ENCODE results near the gene PPM1N.

PPM1N gene, protein sequence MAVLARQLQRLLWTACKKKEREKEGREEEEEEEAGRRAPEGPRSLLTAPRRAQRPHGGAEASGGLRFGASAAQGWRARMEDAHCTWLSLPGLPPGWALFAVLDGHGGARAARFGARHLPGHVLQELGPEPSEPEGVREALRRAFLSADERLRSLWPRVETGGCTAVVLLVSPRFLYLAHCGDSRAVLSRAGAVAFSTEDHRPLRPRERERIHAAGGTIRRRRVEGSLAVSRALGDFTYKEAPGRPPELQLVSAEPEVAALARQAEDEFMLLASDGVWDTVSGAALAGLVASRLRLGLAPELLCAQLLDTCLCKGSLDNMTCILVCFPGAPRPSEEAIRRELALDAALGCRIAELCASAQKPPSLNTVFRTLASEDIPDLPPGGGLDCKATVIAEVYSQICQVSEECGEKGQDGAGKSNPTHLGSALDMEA

DNA sequence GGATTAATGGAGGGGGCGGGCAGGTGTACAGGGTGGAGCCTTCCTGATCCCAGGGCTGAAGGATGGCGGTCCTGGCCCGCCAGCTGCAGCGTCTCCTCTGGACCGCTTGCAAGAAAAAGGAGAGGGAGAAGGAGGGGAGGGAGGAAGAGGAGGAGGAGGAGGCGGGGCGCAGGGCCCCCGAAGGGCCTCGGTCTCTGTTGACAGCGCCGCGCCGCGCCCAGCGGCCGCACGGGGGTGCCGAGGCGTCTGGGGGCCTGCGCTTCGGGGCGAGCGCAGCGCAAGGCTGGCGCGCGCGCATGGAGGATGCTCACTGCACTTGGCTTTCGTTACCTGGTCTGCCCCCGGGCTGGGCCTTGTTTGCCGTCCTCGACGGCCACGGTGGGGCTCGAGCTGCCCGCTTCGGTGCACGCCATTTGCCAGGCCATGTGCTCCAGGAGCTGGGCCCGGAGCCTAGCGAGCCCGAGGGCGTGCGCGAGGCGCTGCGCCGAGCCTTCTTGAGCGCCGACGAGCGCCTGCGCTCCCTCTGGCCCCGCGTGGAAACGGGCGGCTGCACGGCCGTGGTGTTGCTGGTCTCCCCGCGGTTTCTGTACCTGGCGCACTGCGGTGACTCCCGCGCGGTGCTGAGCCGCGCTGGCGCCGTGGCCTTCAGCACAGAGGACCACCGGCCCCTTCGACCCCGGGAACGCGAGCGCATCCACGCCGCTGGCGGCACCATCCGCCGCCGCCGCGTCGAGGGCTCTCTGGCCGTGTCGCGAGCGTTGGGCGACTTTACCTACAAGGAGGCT, at the start of gene PPM1N:
PPM1N (plus strand) TSS at position 33 of the 785 bp plus-strand sequence; CDS start at position 63, 30 bp downstream.
- peak; percentile 19 for DNase-seq (ENCODE audit: low read depth)
- TF ChIP-seq, protein P1, sequence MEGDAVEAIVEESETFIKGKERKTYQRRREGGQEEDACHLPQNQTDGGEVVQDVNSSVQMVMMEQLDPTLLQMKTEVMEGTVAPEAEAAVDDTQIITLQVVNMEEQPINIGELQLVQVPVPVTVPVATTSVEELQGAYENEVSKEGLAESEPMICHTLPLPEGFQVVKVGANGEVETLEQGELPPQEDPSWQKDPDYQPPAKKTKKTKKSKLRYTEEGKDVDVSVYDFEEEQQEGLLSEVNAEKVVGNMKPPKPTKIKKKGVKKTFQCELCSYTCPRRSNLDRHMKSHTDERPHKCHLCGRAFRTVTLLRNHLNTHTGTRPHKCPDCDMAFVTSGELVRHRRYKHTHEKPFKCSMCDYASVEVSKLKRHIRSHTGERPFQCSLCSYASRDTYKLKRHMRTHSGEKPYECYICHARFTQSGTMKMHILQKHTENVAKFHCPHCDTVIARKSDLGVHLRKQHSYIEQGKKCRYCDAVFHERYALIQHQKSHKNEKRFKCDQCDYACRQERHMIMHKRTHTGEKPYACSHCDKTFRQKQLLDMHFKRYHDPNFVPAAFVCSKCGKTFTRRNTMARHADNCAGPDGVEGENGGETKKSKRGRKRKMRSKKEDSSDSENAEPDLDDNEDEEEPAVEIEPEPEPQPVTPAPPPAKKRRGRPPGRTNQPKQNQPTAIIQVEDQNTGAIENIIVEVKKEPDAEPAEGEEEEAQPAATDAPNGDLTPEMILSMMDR (conservative IDR thresholded peaks at IDR 0.05; ENCODE audit: low read length): no peak
- H3K4me3 ChIP-seq (ENCODE audit: low read length): peak within 1 kb of the TSS; percentile 54

DNA sequence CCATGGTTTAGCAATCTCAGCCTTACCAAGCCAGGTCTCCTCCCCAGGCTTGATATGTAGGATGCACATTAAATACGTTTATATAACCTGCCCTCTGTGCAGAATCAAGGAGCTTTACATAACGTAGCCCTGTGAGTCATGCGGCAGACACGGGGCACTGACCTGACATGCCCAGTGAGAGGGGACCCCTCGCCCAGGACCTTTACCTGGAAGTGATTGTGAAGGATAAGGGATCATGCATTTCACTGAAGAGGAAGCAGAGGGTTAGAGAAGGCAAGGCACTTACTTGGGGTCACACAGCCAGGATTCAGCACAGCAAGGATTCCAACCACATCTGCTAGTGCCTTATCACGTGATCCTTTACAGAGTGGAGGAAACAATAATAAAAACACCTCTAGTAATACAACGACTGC, 49.4 kb upstream of the PPM1N start:
- no peak overlapping the region for H3K4me3 ChIP-seq (ENCODE audit: low read length)
- TF ChIP-seq, protein P1 (conservative IDR thresholded peaks at IDR 0.05; ENCODE audit: low read length): no peak
- DNase-seq (ENCODE audit: low read depth): peak; percentile 28

DNA sequence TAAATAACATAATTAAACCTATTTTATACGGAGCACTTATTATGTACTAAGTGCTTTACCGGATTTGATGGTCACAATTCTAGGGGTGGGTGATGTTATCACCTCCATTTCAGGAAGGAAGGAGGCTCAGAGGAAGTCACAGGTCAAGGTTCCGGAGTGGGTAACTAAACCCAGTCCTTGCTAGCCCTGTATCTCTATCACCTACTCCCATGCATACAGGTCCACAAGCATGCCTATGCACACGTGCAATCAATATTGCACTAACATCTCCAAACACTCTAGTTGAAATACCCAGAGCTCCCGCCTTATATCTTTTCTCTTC, 48.3 kb upstream of the PPM1N start:
- DNase-seq (ENCODE audit: low read depth): no peak
- TF ChIP-seq, protein P1 (conservative IDR thresholded peaks at IDR 0.05; ENCODE audit: low read length): no peak
- peak overlapping the region; percentile 64 for H3K4me3 ChIP-seq (ENCODE audit: low read length)

DNA sequence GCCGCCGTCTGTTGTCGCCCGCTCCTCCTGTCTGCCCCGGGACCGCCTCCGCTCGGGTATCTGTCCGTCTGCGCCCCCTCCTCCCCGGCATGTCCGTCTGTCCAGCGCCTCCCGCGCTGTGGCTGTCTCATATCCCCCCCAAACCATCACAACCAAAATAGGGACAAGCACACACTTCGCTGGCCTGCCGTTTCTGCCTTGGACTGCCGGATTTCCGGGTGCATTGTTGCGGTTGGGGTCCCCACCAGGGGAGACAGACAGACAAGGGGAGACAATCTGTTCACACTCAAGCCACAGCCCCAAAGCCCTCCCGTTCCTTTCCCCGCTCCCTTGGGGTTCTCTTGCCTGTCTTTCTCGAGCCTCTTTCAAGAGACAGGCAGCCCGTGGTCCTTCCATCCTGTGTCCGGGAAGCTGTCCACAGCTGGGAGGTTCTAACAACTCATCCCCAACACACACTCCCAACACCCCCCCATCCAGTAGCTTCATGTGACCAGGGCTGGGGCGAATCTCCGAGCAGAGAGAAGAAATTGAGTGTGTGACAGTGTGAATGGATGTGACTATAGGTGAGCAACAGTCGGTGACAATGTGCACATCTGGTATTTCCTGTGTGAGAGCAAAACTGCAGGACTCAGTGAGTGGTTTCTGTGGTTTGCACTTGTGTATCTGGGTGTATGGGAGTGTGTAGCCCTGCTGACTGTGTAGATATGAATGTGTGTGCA, 47.0 kb upstream of the PPM1N start:
- H3K4me3 ChIP-seq (ENCODE audit: low read length): peak overlapping the region; percentile 84
- peak; percentile 88 for DNase-seq (ENCODE audit: low read depth)
- TF ChIP-seq, protein P1 (conservative IDR thresholded peaks at IDR 0.05; ENCODE audit: low read length): no peak

DNA sequence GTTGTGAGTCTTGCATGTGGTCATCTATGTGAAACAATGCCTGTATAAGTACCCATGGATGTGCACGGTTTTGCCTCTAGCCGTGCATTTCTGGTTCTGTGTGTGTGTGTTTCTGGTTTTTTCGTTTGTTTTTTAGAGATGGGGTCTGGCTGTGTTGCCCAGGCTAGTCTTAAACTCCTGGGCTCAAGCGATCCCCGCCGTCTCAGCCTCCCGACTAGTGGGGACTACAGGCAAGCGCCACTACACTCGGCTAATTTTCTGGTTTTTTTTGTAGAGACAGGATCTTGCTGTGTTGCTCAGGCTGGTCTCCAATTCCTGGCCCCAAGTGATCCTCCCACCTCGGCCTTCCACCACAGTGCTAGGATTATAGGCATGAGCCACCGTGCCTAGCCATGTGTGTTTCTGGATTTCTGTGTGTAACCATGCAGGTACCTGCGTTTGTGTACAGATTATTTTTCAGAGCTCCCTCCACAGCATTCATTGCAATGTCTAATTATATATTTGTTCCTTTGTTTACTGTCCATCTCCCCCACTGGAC, 46.3 kb upstream of the PPM1N start:
- TF ChIP-seq, protein P1 (conservative IDR thresholded peaks at IDR 0.05; ENCODE audit: low read length): no peak
- DNase-seq (ENCODE audit: low read depth): no peak
- H3K4me3 ChIP-seq (ENCODE audit: low read length): peak overlapping the region; percentile 84

DNA sequence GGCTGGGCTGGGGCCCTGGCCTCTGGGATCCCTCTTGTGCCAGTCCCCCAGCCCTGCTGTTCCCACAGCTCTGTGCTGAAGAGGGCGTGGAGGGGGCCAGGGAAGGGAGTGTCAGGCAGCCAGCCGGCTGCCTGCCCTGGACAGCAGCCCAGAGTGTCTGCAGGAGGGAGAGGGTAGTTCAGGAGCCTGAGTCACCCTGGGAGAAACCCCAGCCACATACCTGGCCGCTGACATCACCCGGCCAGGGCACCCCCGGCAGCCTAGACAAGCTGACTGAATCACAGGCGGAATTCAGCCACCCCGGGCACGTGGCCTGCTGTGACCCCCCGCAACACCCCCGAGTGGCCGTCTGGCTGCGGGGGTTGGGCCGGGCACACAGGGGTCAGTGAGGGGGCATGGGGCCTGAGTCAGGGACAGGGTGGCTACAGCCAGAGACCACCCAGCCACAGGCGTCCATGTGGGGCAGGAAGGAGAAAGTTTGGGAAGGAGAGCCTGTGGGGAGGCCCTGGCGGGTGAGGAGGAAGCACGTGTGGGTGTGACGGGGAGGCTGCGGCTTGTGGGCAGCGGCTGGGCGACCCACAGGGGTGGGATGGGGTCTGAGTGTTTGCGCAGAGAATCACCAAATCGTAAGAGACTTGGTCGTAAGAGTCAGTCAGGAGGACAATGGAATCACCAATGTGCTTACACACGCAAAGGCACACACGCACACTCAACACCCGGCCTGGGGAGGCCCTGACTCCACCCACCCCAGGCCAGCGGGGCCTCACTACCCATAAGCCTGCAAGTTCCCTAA, 42.3 kb upstream of the PPM1N start:
- peak overlapping the region; percentile 45 for H3K4me3 ChIP-seq (ENCODE audit: low read length)
- DNase-seq (ENCODE audit: low read depth): peak; percentile 99
- TF ChIP-seq, protein P1 (conservative IDR thresholded peaks at IDR 0.05; ENCODE audit: low read length): no peak
